Measurements from ENCODE around the gene CHRM4. TPM values are rescaled to one million over a fixed set of nuclear protein-coding genes. Genes with fewer than 3 reads are reported as not detected.

CHRM4 gene
- total RNA-seq, 1 experiment from 2014 or later: not detected

- peaks cover 2% of the 10 kb centered on the region for H3K36me3 Mint-ChIP-seq (ENCODE audit: insufficient read depth, unreplicated experiment)
- peaks cover 1% of the 10 kb centered on the region for H3K4me1 Mint-ChIP-seq (ENCODE audit: low read depth, unreplicated experiment)
- H3K9me3 Mint-ChIP-seq (ENCODE audit: low read depth, unreplicated experiment): no peaks in the 10 kb centered on the region
- no peak overlapping the region for H3K27ac Mint-ChIP-seq (ENCODE audit: unreplicated experiment)
- H3K4me3 Mint-ChIP-seq (ENCODE audit: low read depth, unreplicated experiment): no peak overlapping the region
- TF ChIP-seq CTCF (IDR thresholded peaks at IDR 0.05; ENCODE audit: unreplicated experiment): no peak
- BruUV-seq (replicated peaks): no TSS peak
- DNase-seq: no peak
- peaks cover 97% of the 10 kb centered on the region for H3K27me3 Mint-ChIP-seq (ENCODE audit: unreplicated experiment)
- intact Hi-C loops (cut with micrococcal nuclease; ENCODE audit: unreplicated experiment): no loop called here
- CTCF ChIA-PET: interaction anchor here (0.5 kb wide), 1 partner anchor 19 kb away, joined by 4 read pairs; no protein-coding TSS in a partner anchor
Observed at GRCh38 chr11:46341454-46341853, 50.1 kb downstream of the CHRM4 start.

- CTCF ChIA-PET: interaction anchor here (1.3 kb wide), 1 partner anchor 96 kb away, joined by 3 read pairs; no protein-coding TSS in a partner anchor
- Mint-ChIP-seq H3K9me3 (ENCODE audit: low read depth, unreplicated experiment) (no peaks in the 10 kb centered on the region), H3K27me3 (ENCODE audit: unreplicated experiment) (peaks cover 97% of the 10 kb centered on the region), H3K36me3 (ENCODE audit: insufficient read depth, unreplicated experiment) (no peaks in the 10 kb centered on the region), H3K4me3 (ENCODE audit: low read depth, unreplicated experiment) (no peak overlapping the region), H3K27ac (ENCODE audit: unreplicated experiment) (no peak overlapping the region), H3K4me1 (ENCODE audit: low read depth, unreplicated experiment) (peaks cover 7% of the 10 kb centered on the region)
- TF ChIP-seq CTCF (IDR thresholded peaks at IDR 0.05; ENCODE audit: unreplicated experiment): no peak
- BruUV-seq (replicated peaks): no TSS peak
- intact Hi-C loops (cut with micrococcal nuclease; ENCODE audit: unreplicated experiment): no loop called here
- DNase-seq: no peak
Observed at GRCh38 chr11:46339816-46340215, 51.8 kb downstream of the CHRM4 start.

GRCh38 chr11:46338988-46339666, 52.4 kb downstream of the CHRM4 start:
- intact Hi-C loops (cut with micrococcal nuclease; ENCODE audit: unreplicated experiment): no loop called here
- Mint-ChIP-seq H3K4me3 (ENCODE audit: low read depth, unreplicated experiment) (no peak overlapping the region), H3K9me3 (ENCODE audit: low read depth, unreplicated experiment) (no peaks in the 10 kb centered on the region), H3K27ac (ENCODE audit: unreplicated experiment) (no peak overlapping the region), H3K27me3 (ENCODE audit: unreplicated experiment) (peaks cover 97% of the 10 kb centered on the region), H3K4me1 (ENCODE audit: low read depth, unreplicated experiment) (peaks cover 7% of the 10 kb centered on the region), H3K36me3 (ENCODE audit: insufficient read depth, unreplicated experiment) (no peaks in the 10 kb centered on the region)
- no peak for DNase-seq
- CTCF ChIA-PET: interaction anchor here (0.8 kb wide), 1 partner anchor 99 kb away, joined by 3 read pairs; no protein-coding TSS in a partner anchor
- TF ChIP-seq CTCF (IDR thresholded peaks at IDR 0.05; ENCODE audit: unreplicated experiment): no peak
- BruUV-seq (replicated peaks): no TSS peak

- H3K9me3 Mint-ChIP-seq (ENCODE audit: low read depth, unreplicated experiment): no peaks in the 10 kb centered on the region
- peaks cover 7% of the 10 kb centered on the region for H3K4me1 Mint-ChIP-seq (ENCODE audit: low read depth, unreplicated experiment)
- H3K36me3 Mint-ChIP-seq (ENCODE audit: insufficient read depth, unreplicated experiment): no peaks in the 10 kb centered on the region
- no peak overlapping the region for H3K27ac Mint-ChIP-seq (ENCODE audit: unreplicated experiment)
- H3K27me3 Mint-ChIP-seq (ENCODE audit: unreplicated experiment): peaks cover 97% of the 10 kb centered on the region
- TF ChIP-seq CTCF (IDR thresholded peaks at IDR 0.05; ENCODE audit: unreplicated experiment): no peak
- BruUV-seq (replicated peaks): no TSS peak
- CTCF ChIA-PET: interaction anchor here (0.8 kb wide), 1 partner anchor 98 kb away, joined by 3 read pairs; no protein-coding TSS in a partner anchor
- no peak overlapping the region for H3K4me3 Mint-ChIP-seq (ENCODE audit: low read depth, unreplicated experiment)
- intact Hi-C loops (cut with micrococcal nuclease; ENCODE audit: unreplicated experiment): no loop called here
- no peak for DNase-seq
Observed at GRCh38 chr11:46338636-46338987, 53.0 kb downstream of the CHRM4 start.
